Liver (tissue), 9 donors: ENCODE measurements around the gene SH2D2A. TPM values are rescaled to one million over a fixed set of nuclear protein-coding genes. Genes with fewer than 3 reads are reported as not detected.

Source experiments
- DNase-seq: peaks from one replicate; pipeline ENCODE4 v3.0.0-alpha.2; 2017; ENCODE audit warnings: low spot score
- H3K27ac ChIP-seq, 2 donors: one replicate each; pipeline ENCODE4 v1.7.0; 2013; ENCODE audit warnings: inconsistent platforms in 2 of 2, low read length in 2 of 2, control low read depth in 1 of 2, low read depth in 1 of 2, mild to moderate bottlenecking in 1 of 2
- H3K27me3 ChIP-seq, 4 donors: one replicate each; pipeline versions ENCODE4 v1.6.1 to v1.7.0; 2013; ENCODE audit warnings: low read length in 3 of 4, inconsistent platforms in 1 of 4, mild to moderate bottlenecking in 1 of 4, moderate library complexity in 1 of 4; ENCODE audit not compliant: control insufficient read depth in 4 of 4, insufficient read depth in 4 of 4
- H3K36me3 ChIP-seq, 4 donors: one replicate each; pipeline versions ENCODE4 v1.6.1 to v1.7.0; 2013; ENCODE audit warnings: low read length in 3 of 4, mild to moderate bottlenecking in 3 of 4, low read depth in 1 of 4, moderate library complexity in 1 of 4; ENCODE audit not compliant: control insufficient read depth in 4 of 4, insufficient read depth in 3 of 4
- H3K4me1 ChIP-seq, 4 donors: one replicate each; pipeline versions ENCODE4 v1.6.1 to v1.7.0; 2013; ENCODE audit warnings: low read length in 3 of 4, mild to moderate bottlenecking in 3 of 4, moderate library complexity in 1 of 4; ENCODE audit not compliant: control insufficient read depth in 4 of 4, insufficient read depth in 4 of 4
- H3K4me3 ChIP-seq, 3 donors: one replicate each; pipeline versions ENCODE4 v1.6.1 to v1.7.0; 2013; ENCODE audit warnings: low read length in 3 of 3, control low read depth in 1 of 3, low read depth in 1 of 3, mild to moderate bottlenecking in 1 of 3
- H3K9ac ChIP-seq, 2 donors: one replicate each; pipeline ENCODE4 v1.7.0; 2013; ENCODE audit warnings: low read length in 2 of 2, mild to moderate bottlenecking in 2 of 2, moderate library complexity in 2 of 2, control low read depth in 1 of 2, low read depth in 1 of 2
- H3K9me3 ChIP-seq, 4 donors: one replicate each; pipeline versions ENCODE4 v1.6.1 to v1.7.0; 2013; ENCODE audit warnings: low read length in 3 of 4; ENCODE audit not compliant: control insufficient read depth in 4 of 4
- EGR1 ChIP-seq, 2 donors: IDR thresholded peaks; 2 replicates each; pipeline ENCODE4 v1.6.1; 2016 to 2018; ENCODE audit warnings: antibody characterized with exemption in 2 of 2, low read depth in 2 of 2
- FOXA1 ChIP-seq: IDR thresholded peaks from 2 replicates; pipeline ENCODE4 v1.6.1; 2016; ENCODE audit warnings: antibody characterized with exemption
- FOXA2 ChIP-seq: IDR thresholded peaks from 2 replicates; pipeline ENCODE4 v1.6.1; 2016; ENCODE audit warnings: antibody characterized with exemption
- GABPA ChIP-seq, 2 donors: IDR thresholded peaks in 1 of 2; conservative IDR thresholded peaks in 1 of 2; 2 replicates each; pipeline ENCODE4 v1.6.1; 2016; ENCODE audit warnings: antibody characterized with exemption in 2 of 2, mild to moderate bottlenecking in 1 of 2, moderate library complexity in 1 of 2
- HNF4A ChIP-seq, 2 donors: conservative IDR thresholded peaks; 2 replicates each; pipeline ENCODE4 v1.6.1; 2016; ENCODE audit warnings: antibody characterized with exemption in 2 of 2, mild to moderate bottlenecking in 2 of 2
- HNF4G ChIP-seq: IDR thresholded peaks from 2 replicates; pipeline ENCODE4 v1.6.1; 2016; ENCODE audit warnings: antibody characterized with exemption
- JUND ChIP-seq, 2 donors: IDR thresholded peaks; 2 replicates each; pipeline ENCODE4 v1.6.1; 2016; ENCODE audit warnings: antibody characterized with exemption in 2 of 2
- NR2F2 ChIP-seq: IDR thresholded peaks from 2 replicates; pipeline ENCODE4 v1.6.1; 2016; ENCODE audit warnings: antibody characterized with exemption
- RAD21 ChIP-seq, 2 donors: IDR thresholded peaks; 2 replicates each; pipeline ENCODE4 v1.6.1; 2016; ENCODE audit warnings: antibody characterized with exemption in 2 of 2, mild to moderate bottlenecking in 2 of 2
- RXRA ChIP-seq, 2 donors: IDR thresholded peaks; 2 replicates each; pipeline ENCODE4 v1.6.1; 2017 to 2018; ENCODE audit warnings: antibody characterized with exemption in 2 of 2, mild to moderate bottlenecking in 1 of 2
- SP1 ChIP-seq: IDR thresholded peaks from 2 replicates; pipeline ENCODE4 v1.6.1; 2018; ENCODE audit warnings: antibody characterized with exemption, mild to moderate bottlenecking
- TAF1 ChIP-seq: conservative IDR thresholded peaks from 2 replicates; pipeline ENCODE4 v1.6.1; 2016; ENCODE audit warnings: antibody characterized with exemption, mild to moderate bottlenecking
- YY1 ChIP-seq: IDR thresholded peaks from 2 replicates; pipeline ENCODE4 v1.6.1; 2016; ENCODE audit warnings: antibody characterized with exemption, mild to moderate bottlenecking
- WGBS: extraction: QIAGEN DNeasy Blood & Tissue Kit; methylation state at CpG from one replicate; pipeline ENCODE4 v1.1.7; 2013; 5-methylcytosine and 5-hydroxymethylcytosine counted together
- polyA plus RNA-seq, 2 donors: library from polyadenylated mRNA; stranded (reverse) in 1 of 2; unstranded in 1 of 2; fragments of 200-250 nt in 1 of 2; fragments of >200 nt in 1 of 2; fragmentation: Nextera tagmentation in 1 of 2; extraction: Ambion mirVana in 1 of 2; gene quantifications; one replicate each; pipeline versions ENCODE4 v1.2.1 to v1.2.3, GENCODE V29; 2013 to 2015
- total RNA-seq, 2 donors: library from RNA; depleted of rRNA; stranded (reverse); fragments of >200 nt; gene quantifications; one replicate each; pipeline ENCODE4 v1.2.3, GENCODE V29; 2014
- TF ChIP-seq, protein P1 (sequence below): IDR thresholded peaks from 2 replicates; pipeline ENCODE4 v1.6.1; 2016; ENCODE audit warnings: antibody characterized with exemption
- TF ChIP-seq, protein P2 (sequence below): IDR thresholded peaks from 2 replicates; pipeline ENCODE4 v1.6.1; 2016; ENCODE audit warnings: antibody characterized with exemption, mild to moderate bottlenecking
- TF ChIP-seq, protein P3 (sequence below): IDR thresholded peaks from 2 replicates; pipeline ENCODE4 v1.6.1; 2016; ENCODE audit warnings: antibody characterized with exemption
- TF ChIP-seq, protein P4 (sequence below): fragments of 150-350 bp; IDR thresholded peaks from 2 replicates; pipeline ENCODE4 v1.5.1; 2017; ENCODE audit warnings: improper control_type of control experiment, low read depth, low read length; ENCODE audit not compliant: missing input control
- TF ChIP-seq, protein P5 (sequence below): IDR thresholded peaks from 2 replicates; pipeline ENCODE4 v1.6.1; 2016; ENCODE audit warnings: antibody characterized with exemption
- donor health status: healthy.
- donor health status: healthy.
- donor health status: healthy.
- donor health status: healthy.
- donor health status: healthy.

SH2D2A gene
- total and polyA plus RNA-seq, 4 donors: 0.14 to 0.38 (median 0.24) TPM

DNA sequence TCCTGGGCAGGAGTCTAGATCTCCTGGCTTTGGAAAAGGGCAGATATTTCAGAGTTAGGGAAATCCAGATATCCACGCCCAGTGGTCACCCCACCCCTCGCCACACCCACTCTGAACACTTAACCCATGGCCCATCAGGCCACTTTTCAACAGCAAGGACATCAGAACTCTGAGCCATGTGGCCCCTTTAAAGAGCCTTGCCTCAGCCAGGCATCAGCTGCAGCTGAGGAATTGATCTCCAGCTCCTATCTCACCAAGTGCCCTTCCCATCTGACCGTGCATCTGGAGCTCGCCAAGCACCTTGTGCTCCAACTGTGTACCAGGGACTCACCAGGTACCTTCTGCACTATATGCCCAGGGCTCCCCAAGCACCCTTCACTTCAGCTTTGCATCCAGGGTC lies 20.2 kb upstream of the SH2D2A start:
- no peak for TF ChIP-seq FOXA2
- TF ChIP-seq SP1: no peak
- no peak for TF ChIP-seq TAF1
- TF ChIP-seq, protein P1, sequence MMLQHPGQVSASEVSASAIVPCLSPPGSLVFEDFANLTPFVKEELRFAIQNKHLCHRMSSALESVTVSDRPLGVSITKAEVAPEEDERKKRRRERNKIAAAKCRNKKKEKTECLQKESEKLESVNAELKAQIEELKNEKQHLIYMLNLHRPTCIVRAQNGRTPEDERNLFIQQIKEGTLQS: no peak
- TF ChIP-seq, protein P2, sequence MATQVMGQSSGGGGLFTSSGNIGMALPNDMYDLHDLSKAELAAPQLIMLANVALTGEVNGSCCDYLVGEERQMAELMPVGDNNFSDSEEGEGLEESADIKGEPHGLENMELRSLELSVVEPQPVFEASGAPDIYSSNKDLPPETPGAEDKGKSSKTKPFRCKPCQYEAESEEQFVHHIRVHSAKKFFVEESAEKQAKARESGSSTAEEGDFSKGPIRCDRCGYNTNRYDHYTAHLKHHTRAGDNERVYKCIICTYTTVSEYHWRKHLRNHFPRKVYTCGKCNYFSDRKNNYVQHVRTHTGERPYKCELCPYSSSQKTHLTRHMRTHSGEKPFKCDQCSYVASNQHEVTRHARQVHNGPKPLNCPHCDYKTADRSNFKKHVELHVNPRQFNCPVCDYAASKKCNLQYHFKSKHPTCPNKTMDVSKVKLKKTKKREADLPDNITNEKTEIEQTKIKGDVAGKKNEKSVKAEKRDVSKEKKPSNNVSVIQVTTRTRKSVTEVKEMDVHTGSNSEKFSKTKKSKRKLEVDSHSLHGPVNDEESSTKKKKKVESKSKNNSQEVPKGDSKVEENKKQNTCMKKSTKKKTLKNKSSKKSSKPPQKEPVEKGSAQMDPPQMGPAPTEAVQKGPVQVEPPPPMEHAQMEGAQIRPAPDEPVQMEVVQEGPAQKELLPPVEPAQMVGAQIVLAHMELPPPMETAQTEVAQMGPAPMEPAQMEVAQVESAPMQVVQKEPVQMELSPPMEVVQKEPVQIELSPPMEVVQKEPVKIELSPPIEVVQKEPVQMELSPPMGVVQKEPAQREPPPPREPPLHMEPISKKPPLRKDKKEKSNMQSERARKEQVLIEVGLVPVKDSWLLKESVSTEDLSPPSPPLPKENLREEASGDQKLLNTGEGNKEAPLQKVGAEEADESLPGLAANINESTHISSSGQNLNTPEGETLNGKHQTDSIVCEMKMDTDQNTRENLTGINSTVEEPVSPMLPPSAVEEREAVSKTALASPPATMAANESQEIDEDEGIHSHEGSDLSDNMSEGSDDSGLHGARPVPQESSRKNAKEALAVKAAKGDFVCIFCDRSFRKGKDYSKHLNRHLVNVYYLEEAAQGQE: no peak
- TF ChIP-seq EGR1 (IDR thresholded peaks at IDR 0.05; ENCODE audit: low read depth in 2 of 2): no peak
- TF ChIP-seq, protein P3, sequence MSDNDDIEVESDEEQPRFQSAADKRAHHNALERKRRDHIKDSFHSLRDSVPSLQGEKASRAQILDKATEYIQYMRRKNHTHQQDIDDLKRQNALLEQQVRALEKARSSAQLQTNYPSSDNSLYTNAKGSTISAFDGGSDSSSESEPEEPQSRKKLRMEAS: no peak
- TF ChIP-seq RXRA (IDR thresholded peaks at IDR 0.05): no peak
- no peak for TF ChIP-seq GABPA (IDR thresholded peaks at IDR 0.05 in 1 of 2, conservative IDR thresholded peaks at IDR 0.05 in 1 of 2)
- TF ChIP-seq HNF4G: no peak
- no peak for TF ChIP-seq YY1
- no peak for TF ChIP-seq RAD21 (IDR thresholded peaks at IDR 0.05)
- TF ChIP-seq, protein P4, sequence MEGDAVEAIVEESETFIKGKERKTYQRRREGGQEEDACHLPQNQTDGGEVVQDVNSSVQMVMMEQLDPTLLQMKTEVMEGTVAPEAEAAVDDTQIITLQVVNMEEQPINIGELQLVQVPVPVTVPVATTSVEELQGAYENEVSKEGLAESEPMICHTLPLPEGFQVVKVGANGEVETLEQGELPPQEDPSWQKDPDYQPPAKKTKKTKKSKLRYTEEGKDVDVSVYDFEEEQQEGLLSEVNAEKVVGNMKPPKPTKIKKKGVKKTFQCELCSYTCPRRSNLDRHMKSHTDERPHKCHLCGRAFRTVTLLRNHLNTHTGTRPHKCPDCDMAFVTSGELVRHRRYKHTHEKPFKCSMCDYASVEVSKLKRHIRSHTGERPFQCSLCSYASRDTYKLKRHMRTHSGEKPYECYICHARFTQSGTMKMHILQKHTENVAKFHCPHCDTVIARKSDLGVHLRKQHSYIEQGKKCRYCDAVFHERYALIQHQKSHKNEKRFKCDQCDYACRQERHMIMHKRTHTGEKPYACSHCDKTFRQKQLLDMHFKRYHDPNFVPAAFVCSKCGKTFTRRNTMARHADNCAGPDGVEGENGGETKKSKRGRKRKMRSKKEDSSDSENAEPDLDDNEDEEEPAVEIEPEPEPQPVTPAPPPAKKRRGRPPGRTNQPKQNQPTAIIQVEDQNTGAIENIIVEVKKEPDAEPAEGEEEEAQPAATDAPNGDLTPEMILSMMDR: no peak
- TF ChIP-seq NR2F2: no peak
- TF ChIP-seq HNF4A (conservative IDR thresholded peaks at IDR 0.05): no peak
- TF ChIP-seq, protein P5, sequence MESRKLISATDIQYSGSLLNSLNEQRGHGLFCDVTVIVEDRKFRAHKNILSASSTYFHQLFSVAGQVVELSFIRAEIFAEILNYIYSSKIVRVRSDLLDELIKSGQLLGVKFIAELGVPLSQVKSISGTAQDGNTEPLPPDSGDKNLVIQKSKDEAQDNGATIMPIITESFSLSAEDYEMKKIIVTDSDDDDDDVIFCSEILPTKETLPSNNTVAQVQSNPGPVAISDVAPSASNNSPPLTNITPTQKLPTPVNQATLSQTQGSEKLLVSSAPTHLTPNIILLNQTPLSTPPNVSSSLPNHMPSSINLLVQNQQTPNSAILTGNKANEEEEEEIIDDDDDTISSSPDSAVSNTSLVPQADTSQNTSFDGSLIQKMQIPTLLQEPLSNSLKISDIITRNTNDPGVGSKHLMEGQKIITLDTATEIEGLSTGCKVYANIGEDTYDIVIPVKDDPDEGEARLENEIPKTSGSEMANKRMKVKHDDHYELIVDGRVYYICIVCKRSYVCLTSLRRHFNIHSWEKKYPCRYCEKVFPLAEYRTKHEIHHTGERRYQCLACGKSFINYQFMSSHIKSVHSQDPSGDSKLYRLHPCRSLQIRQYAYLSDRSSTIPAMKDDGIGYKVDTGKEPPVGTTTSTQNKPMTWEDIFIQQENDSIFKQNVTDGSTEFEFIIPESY: no peak
- no peak for TF ChIP-seq FOXA1
- no peak for TF ChIP-seq JUND (IDR thresholded peaks at IDR 0.05)
- WGBS: 80% methylated on average over 4 of the region's 4 CpGs

More for the DNA sequence above, 20.2 kb upstream of the SH2D2A start:
- no peaks in the 10 kb centered on the region for H3K36me3 ChIP-seq
- no peaks in the 10 kb centered on the region for H3K9me3 ChIP-seq
- no peak overlapping the region for H3K9ac ChIP-seq
- peaks cover 0 to 4% (median 1%) of the 10 kb centered on the region in 4 donors for H3K27me3 ChIP-seq
- no peak overlapping the region for H3K27ac ChIP-seq
- DNase-seq: no peak
- no peak overlapping the region for H3K4me3 ChIP-seq
- no peaks in the 10 kb centered on the region for H3K4me1 ChIP-seq
